Epithelial cell of prostate (primary cell): ENCODE measurements around the gene DLX2.

Experiments
- DNase-seq: peaks from one replicate; pipeline ENCODE4 v3.0.0-alpha.2; 2011; ENCODE audit warnings: low read depth, low spot score
- H3K27ac ChIP-seq: fragments of 450-650 bp; 2 replicates; pipeline ENCODE4 v1.5.1; 2017; ENCODE audit warnings: mild to moderate bottlenecking

The DLX2 gene

GRCh38 chr2:172108587-172108930, 5.9 kb upstream of the DLX2 start:
- H3K27ac ChIP-seq: no peak overlapping the region

GRCh38 chr2:172107690-172108586, 5.2 kb upstream of the DLX2 start:
- no peak overlapping the region for H3K27ac ChIP-seq
- no peak for DNase-seq

More at GRCh38 chr2:172108587-172108930, 5.9 kb upstream of the DLX2 start:
- no peak for DNase-seq

GRCh38 chr2:172106108-172106961, 3.6 kb upstream of the DLX2 start:
- no peak overlapping the region for H3K27ac ChIP-seq
- DNase-seq: no peak

GRCh38 chr2:172105471-172106107, 2.9 kb upstream of the DLX2 start:
- DNase-seq: no peak
- H3K27ac ChIP-seq: no peak overlapping the region

GRCh38 chr2:172103471-172104272, 972 bp upstream of the DLX2 start:
- no peak overlapping the region for H3K27ac ChIP-seq
- no peak for DNase-seq

- no peak for DNase-seq
- peak overlapping the region; percentile 20 for H3K27ac ChIP-seq
Measured at GRCh38 chr2:172101821-172102390, 794 bp downstream of the DLX2 start.

- no peak overlapping the region for H3K27ac ChIP-seq
- no peak for DNase-seq
Measured at GRCh38 chr2:172100935-172101820, 1.5 kb downstream of the DLX2 start.

GRCh38 chr2:172100080-172100934, 2.4 kb downstream of the DLX2 start:
- no peak for DNase-seq
- no peak overlapping the region for H3K27ac ChIP-seq

- H3K27ac ChIP-seq: peak overlapping the region; percentile 96
- DNase-seq: no peak
Measured at GRCh38 chr2:172099472-172100079, 3.1 kb downstream of the DLX2 start.

- H3K27ac ChIP-seq: peak overlapping the region; percentile 96
- no peak for DNase-seq
Measured at GRCh38 chr2:172098650-172099471, 3.8 kb downstream of the DLX2 start.

GRCh38 chr2:172098287-172098649, 4.4 kb downstream of the DLX2 start:
- DNase-seq: no peak
- H3K27ac ChIP-seq: peak overlapping the region; percentile 96

- H3K27ac ChIP-seq: peak overlapping the region; percentile 96
- DNase-seq: no peak
Measured at GRCh38 chr2:172097557-172098131, 5.1 kb downstream of the DLX2 start.

GRCh38 chr2:172096626-172097547, 5.8 kb downstream of the DLX2 start:
- H3K27ac ChIP-seq: peak overlapping the region; percentile 96
- DNase-seq: peak; percentile 81

- DNase-seq: no peak
- H3K27ac ChIP-seq: peak overlapping the region; percentile 96
Measured at GRCh38 chr2:172095905-172096625, 6.6 kb downstream of the DLX2 start.
